Measurements from ENCODE around the gene ULBP2. TPM values are rescaled to one million over a fixed set of nuclear protein-coding genes. Genes with fewer than 3 reads are reported as not detected.
"Not testable (repeated sequence)": the region's sequence is repeated elsewhere in the genome, so short reads cannot be mapped to it uniquely, and the experiment has no call there.

Gene ULBP2
- total RNA-seq, 1 experiment from 2014 or later: 0.13 TPM

DNA sequence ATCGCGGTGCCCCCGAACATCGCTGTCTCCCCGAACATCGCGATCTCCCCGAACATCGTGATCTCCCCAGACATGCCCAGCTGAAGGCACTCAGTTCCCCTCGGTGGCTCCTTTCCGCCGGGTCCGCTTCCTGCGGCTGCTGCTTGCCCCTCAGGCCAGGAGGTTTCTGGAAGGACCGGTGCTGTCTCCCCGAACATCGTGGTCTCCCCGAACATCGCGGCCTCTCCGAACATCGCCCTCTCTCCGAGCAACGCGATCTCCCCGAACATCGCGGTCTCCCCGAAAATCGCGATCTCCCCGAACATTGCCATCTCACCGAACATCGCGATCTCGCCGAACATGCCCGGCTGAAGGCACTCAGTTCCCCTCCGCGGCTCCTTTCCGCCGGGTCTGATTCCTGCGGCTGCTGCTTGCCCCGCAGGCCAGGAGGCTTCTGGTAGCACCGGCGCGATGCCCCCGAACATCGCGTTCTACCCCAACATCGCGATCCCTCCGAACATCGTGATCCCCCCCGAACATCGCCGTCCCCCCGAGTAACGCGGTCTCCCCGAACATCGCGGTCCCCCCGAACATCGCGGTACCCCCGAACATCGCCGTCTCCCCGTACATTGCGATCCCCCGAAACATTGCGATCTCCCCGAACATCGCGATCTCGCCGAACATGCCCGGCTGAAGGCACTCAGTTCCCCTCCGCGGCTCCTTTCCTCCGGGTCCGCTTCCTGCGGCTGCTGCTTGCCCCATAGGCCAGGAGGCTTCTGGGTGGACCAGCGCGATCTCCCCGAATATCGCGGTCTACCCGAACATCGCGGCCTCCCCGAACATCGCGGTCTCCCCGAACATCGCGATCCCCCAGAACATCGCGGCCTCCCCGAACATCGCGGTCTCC, 22.7 kb downstream of the ULBP2 start:
- DNase-seq (ENCODE audit: low spot score) (peak; percentile 40), ATAC-seq (peak; percentile 1; the same call in 1 of the 2 replicates)
- H3K27me3 Mint-ChIP-seq (ENCODE audit: low read depth): peaks cover 100% of the 10 kb centered on the region
- H3K27ac Mint-ChIP-seq: no peak overlapping the region
- peaks cover 5% of the 10 kb centered on the region; the same call in 1 of the 2 replicates for H3K36me3 Mint-ChIP-seq
- TF ChIP-seq ATF2 (CRISPR knock-in tag; IDR thresholded peaks at IDR 0.05; ENCODE audit: borderline replicate concordance, low read depth) (0 out of 2 replicates have a peak, but pooled peaks have one; percentile 0), KAT7 (CRISPR knock-in tag; IDR thresholded peaks at IDR 0.05; ENCODE audit: borderline replicate concordance) (no peak), TP53 (CRISPR knock-in tag; IDR thresholded peaks at IDR 0.05) (no peak), PRRX2 (CRISPR knock-in tag; IDR thresholded peaks at IDR 0.05) (no peak)
- peaks cover 23% of the 10 kb centered on the region for H3K4me1 Mint-ChIP-seq
- peak overlapping the region; percentile 89 for H3K4me3 Mint-ChIP-seq
- no peaks in the 10 kb centered on the region for H3K9me3 Mint-ChIP-seq
- ChIA-PET CTCF (interaction anchor here (1.1 kb wide), 1 partner anchor 52 kb away, joined by 3 read pairs; no protein-coding TSS in a partner anchor), POLR2A (no interaction called here)

GRCh38 chr6:149965194-149966020, 23.6 kb downstream of the ULBP2 start:
- peak overlapping the region; percentile 89 for H3K4me3 Mint-ChIP-seq
- H3K9me3 Mint-ChIP-seq: no peaks in the 10 kb centered on the region
- peak; percentile 10 for ATAC-seq
- DNase-seq (ENCODE audit: low spot score): no peak
- peaks cover 100% of the 10 kb centered on the region for H3K27me3 Mint-ChIP-seq (ENCODE audit: low read depth)
- ChIA-PET POLR2A (no interaction called here), CTCF (no interaction called here)
- no peak overlapping the region for H3K27ac Mint-ChIP-seq
- peaks cover 5% of the 10 kb centered on the region; the same call in 1 of the 2 replicates for H3K36me3 Mint-ChIP-seq
- TF ChIP-seq KAT7 (CRISPR knock-in tag; IDR thresholded peaks at IDR 0.05; ENCODE audit: borderline replicate concordance) (peak; percentile 66; the same call in 1 of the 2 replicates), FOXK1 (CRISPR knock-in tag; IDR thresholded peaks at IDR 0.05) (0 out of 2 replicates have a peak, but pooled peaks have one; percentile 15), ZNF512 (CRISPR knock-in tag; IDR thresholded peaks at IDR 0.05; ENCODE audit: borderline replicate concordance) (no peak), HMGXB4 (CRISPR knock-in tag; IDR thresholded peaks at IDR 0.05) (no peak)
- TF ChIP-seq, protein P1, sequence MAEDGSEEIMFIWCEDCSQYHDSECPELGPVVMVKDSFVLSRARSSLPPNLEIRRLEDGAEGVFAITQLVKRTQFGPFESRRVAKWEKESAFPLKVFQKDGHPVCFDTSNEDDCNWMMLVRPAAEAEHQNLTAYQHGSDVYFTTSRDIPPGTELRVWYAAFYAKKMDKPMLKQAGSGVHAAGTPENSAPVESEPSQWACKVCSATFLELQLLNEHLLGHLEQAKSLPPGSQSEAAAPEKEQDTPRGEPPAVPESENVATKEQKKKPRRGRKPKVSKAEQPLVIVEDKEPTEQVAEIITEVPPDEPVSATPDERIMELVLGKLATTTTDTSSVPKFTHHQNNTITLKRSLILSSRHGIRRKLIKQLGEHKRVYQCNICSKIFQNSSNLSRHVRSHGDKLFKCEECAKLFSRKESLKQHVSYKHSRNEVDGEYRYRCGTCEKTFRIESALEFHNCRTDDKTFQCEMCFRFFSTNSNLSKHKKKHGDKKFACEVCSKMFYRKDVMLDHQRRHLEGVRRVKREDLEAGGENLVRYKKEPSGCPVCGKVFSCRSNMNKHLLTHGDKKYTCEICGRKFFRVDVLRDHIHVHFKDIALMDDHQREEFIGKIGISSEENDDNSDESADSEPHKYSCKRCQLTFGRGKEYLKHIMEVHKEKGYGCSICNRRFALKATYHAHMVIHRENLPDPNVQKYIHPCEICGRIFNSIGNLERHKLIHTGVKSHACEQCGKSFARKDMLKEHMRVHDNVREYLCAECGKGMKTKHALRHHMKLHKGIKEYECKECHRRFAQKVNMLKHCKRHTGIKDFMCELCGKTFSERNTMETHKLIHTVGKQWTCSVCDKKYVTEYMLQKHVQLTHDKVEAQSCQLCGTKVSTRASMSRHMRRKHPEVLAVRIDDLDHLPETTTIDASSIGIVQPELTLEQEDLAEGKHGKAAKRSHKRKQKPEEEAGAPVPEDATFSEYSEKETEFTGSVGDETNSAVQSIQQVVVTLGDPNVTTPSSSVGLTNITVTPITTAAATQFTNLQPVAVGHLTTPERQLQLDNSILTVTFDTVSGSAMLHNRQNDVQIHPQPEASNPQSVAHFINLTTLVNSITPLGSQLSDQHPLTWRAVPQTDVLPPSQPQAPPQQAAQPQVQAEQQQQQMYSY (CRISPR knock-in tag; IDR thresholded peaks at IDR 0.05): 0 out of 2 replicates have a peak, but pooled peaks have one; percentile 18
- peaks cover 23% of the 10 kb centered on the region for H3K4me1 Mint-ChIP-seq

DNA sequence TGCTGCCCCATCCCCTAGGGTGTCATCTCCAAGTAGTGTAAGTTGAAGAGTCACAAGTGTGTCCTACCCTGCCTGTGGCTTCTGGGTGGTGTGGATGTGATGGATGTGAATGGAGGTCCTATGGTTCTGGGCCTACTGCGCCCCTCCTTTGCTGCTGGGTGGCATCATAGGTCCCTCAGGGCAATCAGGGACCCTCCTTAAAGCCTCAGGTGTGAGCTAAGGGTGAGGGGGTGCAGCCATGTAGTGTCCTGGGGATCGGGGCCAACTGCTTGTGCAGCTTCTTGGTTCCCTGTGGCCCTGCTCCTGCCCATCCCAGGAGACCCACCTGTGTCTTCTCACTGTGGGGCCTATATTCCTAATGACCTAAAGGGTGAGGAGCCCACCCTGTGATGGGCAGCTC, 24.5 kb downstream of the ULBP2 start:
- DNase-seq (ENCODE audit: low spot score); H3K27ac Mint-ChIP-seq; POLR2A ChIA-PET; H3K36me3 Mint-ChIP-seq; H3K9me3 Mint-ChIP-seq; ATAC-seq; CTCF ChIA-PET: not testable (repeated sequence)
- H3K27me3 Mint-ChIP-seq (ENCODE audit: low read depth): peaks cover 100% of the 10 kb centered on the region
- peaks cover 23% of the 10 kb centered on the region for H3K4me1 Mint-ChIP-seq
- peak overlapping the region; percentile 89 for H3K4me3 Mint-ChIP-seq

Measured in WTC11 (cell line).